Heart right ventricle (tissue), 16 donors: ENCODE measurements around the gene NACC1. TPM values are rescaled to one million over a fixed set of nuclear protein-coding genes. Genes with fewer than 3 reads are reported as not detected.
A peak's percentile ranks its signal among the peaks of the same experiment; 100 is the strongest.

Experiments
- ATAC-seq, 8 donors: fragments of 200-7000 bp; cut with Tn5 transposase; one replicate each; pipeline ENCODE4 v1.9.1; 2020; ENCODE audit warnings: mild to moderate bottlenecking in 8 of 8, moderate library complexity in 8 of 8, moderate number of reproducible peaks in 1 of 8
- DNase-seq, 2 donors: peaks; one replicate each; pipeline ENCODE4 v3.0.0-alpha.2; 2020
- H3K27ac ChIP-seq, 10 donors: fragments of 200-600 bp; sonication (generic) in 2 of 10; one replicate each; pipeline versions ENCODE4 v1.5.0 to v1.8.0; 2020 to 2022; ENCODE audit warnings: mild to moderate bottlenecking in 3 of 10
- H3K27me3 ChIP-seq, 7 donors: fragments of 200-600 bp; one replicate each; pipeline ENCODE4 v1.8.0; 2021 to 2022; ENCODE audit warnings: mild to moderate bottlenecking in 2 of 7
- H3K36me3 ChIP-seq, 9 donors: fragments of 200-600 bp; sonication (generic) in 1 of 9; one replicate each; pipeline versions ENCODE4 v1.5.0 to v1.8.0; 2020 to 2022; ENCODE audit warnings: mild to moderate bottlenecking in 2 of 9
- H3K4me1 ChIP-seq, 9 donors: fragments of 200-600 bp; sonication (generic) in 1 of 9; one replicate each; pipeline versions ENCODE4 v1.5.0 to v1.8.0; 2020 to 2022; ENCODE audit warnings: mild to moderate bottlenecking in 4 of 9
- H3K4me3 ChIP-seq, 10 donors: fragments of 200-600 bp; sonication (generic) in 2 of 10; one replicate each; pipeline versions ENCODE4 v1.5.0 to v1.8.0; 2020 to 2022; ENCODE audit warnings: mild to moderate bottlenecking in 7 of 10, moderate library complexity in 2 of 10
- H3K9me3 ChIP-seq, 11 donors: fragments of 200-600 bp in 10 of 11; sonication (generic) in 2 of 11; one replicate each; pipeline versions ENCODE4 v1.5.0 to v1.8.0; 2013 to 2022; ENCODE audit warnings: mild to moderate bottlenecking in 2 of 11, control low read depth in 1 of 11, moderate library complexity in 1 of 11
- CTCF ChIP-seq, 9 donors: fragments of 200-600 bp; sonication (generic) in 2 of 9; IDR thresholded peaks; one replicate each; pipeline versions ENCODE4 v1.5.0 to v1.8.0; 2021 to 2022; ENCODE audit warnings: antibody characterized with exemption in 9 of 9, mild to moderate bottlenecking in 5 of 9, moderate library complexity in 1 of 9
- WGBS, 2 donors: extraction: QIAGEN DNeasy Blood & Tissue Kit; methylation state at CpG; one replicate each; pipeline ENCODE4 v1.1.7; 2013; ENCODE audit warnings: inconsistent platforms in 1 of 2; 5-methylcytosine and 5-hydroxymethylcytosine counted together
- intact Hi-C, 10 donors: fragments of 100-400 bp; cut with DNase I; formaldehyde crosslinking; loops; one replicate each; pipeline versions ENCODE4 v1.11.1 to v1.14.2; 2022
- polyA plus RNA-seq, 2 donors: library from polyadenylated mRNA; stranded (reverse); fragments of 200-250 nt; gene quantifications; one replicate each; pipeline ENCODE4 v1.2.3, GENCODE V29; 2013
- total RNA-seq, 10 donors: library from RNA; stranded (reverse); fragmentation: NEBNext Ultra II Directional in 3 of 10; extraction: Animal tissue kit (Norgen Biotek cat#: 25700) in 3 of 10; gene quantifications; one replicate each; pipeline versions ENCODE4 v1.2.1 to v1.2.4, GENCODE V29; 2021 to 2023
- donor health status: Arrhythmogenic right ventricular cardiomyopathy.
- donor health status: ischemic (EF 13 %, LVEDD 7.1; RV severe dilation, severe dysfunction).
- donor health status: healthy with polysubstance abuse.
- donor health status: DM: no; HTN: yes; CAD: no.
- donor health status: DM: no; HTN: no; CAD: no.
- donor health status: ischemic (EF 25% LVEDD 6.9; RV normal size, moderate dysfunction).
- donor health status: ischemic (EF 25% LVEDD 5.7; RV mildly dilated, moderate dysfunction).
- donor health status: healthy.
- donor health status: DM: yes; HTN: yes; CAD: no.
- donor health status: Ischemic cardiomyopathy.
- donor health status: ischemic (EF 35%, LVEDD 5.7; RV mildly dilated, moderate dysfunction).
- donor health status: nonischemic (EF 11% LVEDD 7.7; RV severe dilation, severe dysfunction).
- donor health status: DM: yes; HTN: yes; CAD: no.
- donor health status: PGD.
- donor health status: ischemic (EF 29% LVEDD 5.4; RV normal size, mild dysfunction).
- donor health status: nonischemic (EF 23%, LVEDD 6.1; RV moderate dilation, normal function).

Gene NACC1
- total and polyA plus RNA-seq, 12 donors: 23.9 to 58.0 (median 33.0) TPM

GRCh38 chr19:13087795-13088537 lies 30.1 kb upstream of the NACC1 start:
- WGBS, 2 donors: 88 to 92% methylated on average over 37 of the region's 37 CpGs
- peaks cover 34 to 63% (median 43%) of the 10 kb centered on the region in 9 donors for H3K4me1 ChIP-seq
- H3K9me3 ChIP-seq: no peaks in the 10 kb centered on the region
- no peak overlapping the region for H3K4me3 ChIP-seq
- peak overlapping the region in 1 of 10 donors; percentile 95 for H3K27ac ChIP-seq
- H3K27me3 ChIP-seq: no peaks in the 10 kb centered on the region
- peaks cover 0 to 70% (median 11%) of the 10 kb centered on the region in 9 donors for H3K36me3 ChIP-seq
- DNase-seq (no peak), ATAC-seq (no peak)
- no peak for TF ChIP-seq CTCF (IDR thresholded peaks at IDR 0.05)
- intact Hi-C loops: loop anchor here in 1 of 10 donors (5.0 kb wide), 1 partner anchor 96 kb away; no protein-coding TSS in a partner anchor

GRCh38 chr19:13089139-13089856 lies 28.8 kb upstream of the NACC1 start:
- no peak for TF ChIP-seq CTCF (IDR thresholded peaks at IDR 0.05)
- no peak overlapping the region for H3K4me3 ChIP-seq
- peak overlapping the region in 8 of 10 donors; percentile 65 to 95 (median 88) for H3K27ac ChIP-seq
- peaks cover 39 to 72% (median 55%) of the 10 kb centered on the region in 9 donors for H3K4me1 ChIP-seq
- intact Hi-C loops: loop anchor here in 1 of 10 donors (5.0 kb wide), 1 partner anchor 97 kb away; no protein-coding TSS in a partner anchor
- DNase-seq (no peak), ATAC-seq (no peak)
- H3K36me3 ChIP-seq: peaks cover 0 to 57% (median 3%) of the 10 kb centered on the region in 9 donors
- no peaks in the 10 kb centered on the region for H3K27me3 ChIP-seq
- WGBS, 2 donors: 88 to 92% methylated on average over 3 to 5 of the region's 5 CpGs
- H3K9me3 ChIP-seq: no peaks in the 10 kb centered on the region

DNA sequence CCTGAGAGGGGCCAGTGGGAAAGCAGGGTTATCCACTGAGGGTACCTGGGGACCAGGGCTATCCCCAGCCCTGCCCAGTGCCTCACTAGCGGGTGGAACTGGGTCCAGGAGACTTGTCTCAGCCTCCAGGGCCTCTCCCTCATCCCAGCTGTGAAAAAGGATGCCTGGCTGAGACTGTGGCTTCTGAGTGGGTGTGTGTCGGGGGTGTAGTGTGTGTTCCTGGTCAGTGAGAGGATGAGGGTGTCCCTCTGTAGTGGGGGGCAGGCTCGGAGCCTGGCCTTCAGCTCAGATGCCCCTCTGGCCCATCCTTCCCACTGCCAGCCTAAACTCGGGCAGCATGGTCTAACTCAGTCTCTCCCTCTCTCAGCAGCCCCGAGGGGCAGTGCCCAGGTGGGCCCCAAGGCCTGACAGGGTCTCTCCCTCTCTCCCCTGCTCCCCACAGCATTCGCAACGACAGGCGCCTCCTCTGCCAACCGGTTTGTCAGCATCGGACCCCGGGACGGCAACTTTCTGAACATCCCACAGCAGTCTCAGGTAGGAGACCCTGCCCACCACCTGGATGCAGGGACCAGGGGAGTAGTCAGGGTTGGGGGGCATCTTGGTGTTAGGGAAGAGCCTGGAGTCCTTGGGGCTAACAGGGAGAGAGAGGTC lies 28.1 kb upstream of the NACC1 start:
- Histone ChIP-seq H3K9me3 (no peaks in the 10 kb centered on the region), H3K36me3 (peaks cover 0 to 60% (median 0%) of the 10 kb centered on the region in 9 donors), H3K27ac (peak overlapping the region; percentile 60 to 95 (median 80)), H3K27me3 (no peaks in the 10 kb centered on the region), H3K4me1 (peaks cover 45 to 78% (median 58%) of the 10 kb centered on the region in 9 donors), H3K4me3 (no peak overlapping the region)
- intact Hi-C loops: loop anchor here in 3 of 10 donors (2.0 to 5.0 kb wide), 4 partner anchors 98 to 113 kb away; no protein-coding TSS in a partner anchor
- ATAC-seq: no peak
- no peak for TF ChIP-seq CTCF (IDR thresholded peaks at IDR 0.05)
- no peak for DNase-seq
- WGBS, 2 donors: 85 to 88% methylated on average over 12 of the region's 12 CpGs
